ENCODE data around the gene MAPRE3.

MAPRE3 gene

DNA sequence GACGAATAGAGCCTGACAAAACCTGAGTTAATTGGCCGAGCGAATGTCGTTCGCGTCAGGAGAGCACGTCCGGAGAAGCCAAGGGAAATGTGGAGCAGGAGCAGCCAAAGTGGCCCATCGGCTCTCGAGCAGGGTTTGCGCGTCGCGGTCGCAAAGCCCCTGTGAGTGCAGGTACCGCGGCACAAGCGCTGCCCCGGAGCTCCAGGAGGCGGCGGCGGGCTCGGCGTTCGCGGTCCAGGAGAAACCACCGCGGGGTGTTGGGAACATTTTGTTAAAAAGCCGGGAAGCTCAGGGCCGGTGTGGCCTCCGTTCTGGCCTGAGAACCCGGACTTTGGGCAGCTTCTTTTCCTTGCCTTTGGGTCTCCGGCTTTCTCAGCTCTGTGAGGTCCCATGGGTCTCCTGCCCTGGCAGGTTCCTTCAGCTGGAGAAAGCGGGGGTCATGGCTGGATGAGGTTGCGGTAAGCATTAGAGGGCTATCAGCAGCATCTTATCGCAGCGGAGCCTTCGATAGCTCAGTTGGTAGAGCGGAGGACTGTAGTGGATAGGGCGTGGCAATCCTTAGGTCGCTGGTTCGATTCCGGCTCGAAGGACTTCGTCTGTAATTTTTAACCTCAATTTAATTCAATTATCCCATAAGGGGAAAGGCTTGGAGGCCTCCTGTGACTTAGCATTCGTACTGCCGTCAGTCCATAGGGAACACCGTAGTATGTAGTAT, 80.0 kb downstream of the MAPRE3 start:
- DNase-seq (ENCODE audit: low spot score), result peak; percentile 90
- TF ChIP-seq, protein P1, sequence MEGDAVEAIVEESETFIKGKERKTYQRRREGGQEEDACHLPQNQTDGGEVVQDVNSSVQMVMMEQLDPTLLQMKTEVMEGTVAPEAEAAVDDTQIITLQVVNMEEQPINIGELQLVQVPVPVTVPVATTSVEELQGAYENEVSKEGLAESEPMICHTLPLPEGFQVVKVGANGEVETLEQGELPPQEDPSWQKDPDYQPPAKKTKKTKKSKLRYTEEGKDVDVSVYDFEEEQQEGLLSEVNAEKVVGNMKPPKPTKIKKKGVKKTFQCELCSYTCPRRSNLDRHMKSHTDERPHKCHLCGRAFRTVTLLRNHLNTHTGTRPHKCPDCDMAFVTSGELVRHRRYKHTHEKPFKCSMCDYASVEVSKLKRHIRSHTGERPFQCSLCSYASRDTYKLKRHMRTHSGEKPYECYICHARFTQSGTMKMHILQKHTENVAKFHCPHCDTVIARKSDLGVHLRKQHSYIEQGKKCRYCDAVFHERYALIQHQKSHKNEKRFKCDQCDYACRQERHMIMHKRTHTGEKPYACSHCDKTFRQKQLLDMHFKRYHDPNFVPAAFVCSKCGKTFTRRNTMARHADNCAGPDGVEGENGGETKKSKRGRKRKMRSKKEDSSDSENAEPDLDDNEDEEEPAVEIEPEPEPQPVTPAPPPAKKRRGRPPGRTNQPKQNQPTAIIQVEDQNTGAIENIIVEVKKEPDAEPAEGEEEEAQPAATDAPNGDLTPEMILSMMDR (IDR thresholded peaks at IDR 0.05; ENCODE audit: extremely low read depth, missing control alignments), result no peak

DNA sequence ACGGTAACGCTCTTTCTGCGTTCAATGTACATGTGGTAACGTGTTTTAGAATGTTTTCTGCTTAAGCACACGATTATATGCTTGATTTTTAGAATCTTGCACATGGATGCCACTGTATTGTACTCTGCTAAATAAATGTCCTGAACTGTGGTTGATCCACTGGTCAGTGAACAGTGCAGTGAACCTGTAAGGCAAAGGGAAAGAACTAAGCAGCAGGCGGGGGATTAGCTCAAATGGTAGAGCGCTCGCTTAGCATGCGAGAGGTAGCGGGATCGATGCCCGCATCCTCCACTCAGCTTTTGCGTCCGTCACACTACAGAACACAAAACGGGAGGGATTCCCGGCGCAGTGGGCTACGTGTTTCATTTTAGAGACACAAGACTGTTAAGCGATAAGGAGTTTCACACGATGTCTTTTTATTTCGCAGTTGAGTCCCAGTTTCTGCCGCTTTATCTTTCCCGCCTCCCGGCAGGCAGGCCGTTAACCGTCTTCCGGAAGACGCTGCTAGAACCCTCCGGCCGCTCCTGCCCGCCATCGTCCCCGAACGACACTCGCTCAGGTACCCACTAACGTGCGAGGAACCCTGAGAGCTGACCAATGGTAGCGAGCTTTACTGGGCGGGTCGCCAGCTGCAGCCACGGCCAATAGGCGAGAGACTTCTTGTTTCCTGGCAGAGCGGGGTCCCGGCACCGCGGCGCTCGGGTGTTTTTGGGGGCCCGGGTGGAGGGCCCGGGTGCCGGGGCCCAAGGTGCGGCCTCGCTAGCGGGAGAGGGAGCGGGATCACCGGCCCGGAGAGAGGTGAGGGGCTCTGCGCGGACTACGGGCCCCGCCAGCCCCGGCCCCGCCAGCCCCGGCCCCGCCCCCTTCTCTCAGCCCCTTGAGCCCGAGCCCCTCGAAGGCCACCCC, 80.8 kb downstream of the MAPRE3 start, which contains the start of gene AGBL5:
TSS of gene AGBL5 (plus strand) at position 673 of the 906 bp plus-strand sequence. CDS start 1,291 bp downstream, outside the sequence.
- peak; percentile 100 for DNase-seq (ENCODE audit: low spot score)
- TF ChIP-seq, protein P1 (IDR thresholded peaks at IDR 0.05; ENCODE audit: extremely low read depth, missing control alignments), result no peak

DNA sequence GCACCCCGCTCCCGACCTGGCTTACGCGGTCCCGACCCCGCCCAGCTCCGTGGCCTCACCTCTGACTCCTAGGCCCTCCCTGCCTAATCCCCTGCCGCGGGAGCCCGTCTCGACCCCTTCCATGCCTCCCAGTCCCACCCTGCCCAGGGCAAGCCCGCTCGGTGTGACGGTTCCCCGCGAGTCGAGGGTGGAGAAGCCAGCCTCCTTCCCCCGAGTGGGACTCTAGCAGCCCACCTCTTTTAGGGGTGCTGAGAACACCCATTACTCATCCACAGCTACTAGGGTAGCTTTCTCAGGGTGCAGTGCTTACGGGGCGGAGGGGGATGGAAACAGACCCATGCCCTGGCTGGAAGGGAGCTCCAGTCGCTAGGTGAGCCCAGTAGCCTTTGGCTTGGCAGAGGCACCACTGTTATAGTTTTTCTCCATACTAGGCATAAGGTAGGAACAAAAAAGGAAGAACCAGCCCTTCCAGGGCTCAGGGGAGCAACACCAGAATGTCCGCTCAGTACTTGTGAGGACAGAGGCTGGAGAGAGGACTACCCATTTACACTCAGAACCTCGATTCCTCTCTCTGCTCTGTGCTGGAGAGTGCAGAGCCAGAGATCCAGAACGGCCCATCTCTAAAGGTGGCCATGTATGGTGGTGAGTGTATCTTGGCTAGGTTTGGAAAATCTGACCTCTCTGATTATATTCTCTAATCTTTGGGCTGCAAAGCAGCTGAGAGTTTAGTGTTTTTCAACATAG, 81.6 kb downstream of the MAPRE3 start:
- TF ChIP-seq, protein P1 (IDR thresholded peaks at IDR 0.05; ENCODE audit: extremely low read depth, missing control alignments), result no peak
- no peak for DNase-seq (ENCODE audit: low spot score)

DNA sequence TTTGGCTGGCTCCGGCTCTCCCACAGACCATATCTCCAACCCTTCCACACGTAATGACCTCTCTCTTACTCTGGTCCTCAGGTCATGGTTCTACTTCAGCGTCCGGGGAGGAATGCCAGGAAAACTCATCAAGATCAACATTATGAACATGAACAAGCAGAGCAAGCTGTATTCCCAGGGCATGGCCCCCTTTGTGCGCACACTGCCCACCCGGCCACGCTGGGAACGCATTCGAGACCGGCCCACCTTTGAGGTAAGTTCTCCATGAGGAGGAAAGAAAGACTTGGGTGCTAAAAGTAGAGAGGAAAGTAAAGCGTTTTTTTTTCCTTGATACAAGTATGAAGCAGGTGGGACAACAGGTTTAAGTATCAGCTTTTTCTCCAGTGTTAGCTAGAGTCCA, 82.9 kb downstream of the MAPRE3 start:
- TF ChIP-seq, protein P1 (IDR thresholded peaks at IDR 0.05; ENCODE audit: extremely low read depth, missing control alignments), result no peak
- DNase-seq (ENCODE audit: low spot score), result no peak

DNA sequence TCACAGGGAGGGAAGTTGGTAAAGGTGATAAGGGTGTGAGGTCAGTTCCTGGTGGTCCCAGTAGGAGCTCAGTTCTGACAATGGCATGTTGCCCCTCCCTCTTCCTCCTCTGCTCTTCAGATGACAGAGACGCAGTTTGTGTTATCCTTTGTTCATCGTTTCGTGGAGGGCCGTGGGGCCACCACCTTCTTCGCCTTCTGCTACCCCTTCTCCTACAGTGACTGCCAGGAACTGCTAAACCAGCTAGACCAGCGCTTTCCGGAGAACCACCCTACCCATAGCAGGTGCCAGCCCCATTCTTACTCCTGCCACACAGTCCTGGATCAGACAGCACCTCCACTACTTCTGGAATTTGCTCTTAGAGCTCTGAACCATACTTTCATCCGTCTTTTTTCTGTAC, 83.3 kb downstream of the MAPRE3 start:
- no peak for DNase-seq (ENCODE audit: low spot score)
- TF ChIP-seq, protein P1 (IDR thresholded peaks at IDR 0.05; ENCODE audit: extremely low read depth, missing control alignments), result no peak

DNA sequence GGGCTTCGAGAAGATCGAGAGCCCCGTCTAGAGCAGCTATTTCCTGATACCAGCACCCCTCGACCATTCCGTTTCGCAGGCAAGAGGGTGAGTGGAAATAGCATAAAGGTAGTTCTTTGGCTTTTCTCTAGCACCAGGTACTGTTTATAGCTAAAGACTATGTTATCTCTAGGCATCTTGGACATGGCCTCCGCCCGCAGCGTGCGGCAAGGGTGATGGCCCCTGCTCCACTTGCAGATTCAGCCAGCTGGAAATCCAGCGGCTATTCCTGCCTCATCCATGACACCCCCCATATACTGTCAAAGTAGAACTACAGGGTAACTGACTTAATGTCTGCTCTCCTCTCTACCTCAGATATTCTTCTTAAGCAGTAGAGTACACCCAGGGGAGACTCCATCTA, 84.3 kb downstream of the MAPRE3 start:
- DNase-seq (ENCODE audit: low spot score), result no peak
- TF ChIP-seq, protein P1 (IDR thresholded peaks at IDR 0.05; ENCODE audit: extremely low read depth, missing control alignments), result no peak

Measured in GM20000 (cell line).